ENCODE data around the gene P3H2.
"Not testable (repeated sequence)": the region's sequence is repeated elsewhere in the genome, so short reads cannot be mapped to it uniquely, and the experiment has no call there.

P3H2 gene

GRCh38 chr3:190076601-190077394, 43.9 kb downstream of the P3H2 start:
- ChIA-PET POLR2A (no interaction called here), CTCF (interaction anchor here (1.3 to 1.6 kb wide), 2 partner anchors 9 to 78 kb away, joined by 4 to 5 read pairs; no protein-coding TSS in a partner anchor)
- no peak for DNase-seq (ENCODE audit: extremely low spot score)
- TF ChIP-seq CTCF (IDR thresholded peaks at IDR 0.05; ENCODE audit: control extremely low read depth, extremely low read depth, low read depth, missing control alignments), result no peak

GRCh38 chr3:190076136-190076535, 44.6 kb downstream of the P3H2 start:
- CTCF ChIA-PET, result interaction anchor here (1.3 to 1.6 kb wide), 2 partner anchors 10 to 77 kb away, joined by 4 to 5 read pairs; no protein-coding TSS in a partner anchor
- POLR2A ChIA-PET, result no interaction called here
- DNase-seq (ENCODE audit: extremely low spot score), result no peak
- no peak for TF ChIP-seq CTCF (IDR thresholded peaks at IDR 0.05; ENCODE audit: control extremely low read depth, extremely low read depth, low read depth, missing control alignments)

GRCh38 chr3:190074817-190075216, 45.9 kb downstream of the P3H2 start:
- no peak for TF ChIP-seq CTCF (IDR thresholded peaks at IDR 0.05; ENCODE audit: control extremely low read depth, extremely low read depth, low read depth, missing control alignments)
- ChIA-PET CTCF (interaction anchor here (1.1 to 2.1 kb wide), 2 partner anchors 10 to 11 kb away, joined by 4 to 7 read pairs; no protein-coding TSS in a partner anchor), POLR2A (no interaction called here)
- DNase-seq (ENCODE audit: extremely low spot score), result no peak

- CTCF ChIA-PET, result interaction anchor here (0.6 to 2.1 kb wide), 5 partner anchors 10 to 46 kb away, joined by 3 to 7 read pairs (median 3); no protein-coding TSS in a partner anchor
- no peak for TF ChIP-seq CTCF (IDR thresholded peaks at IDR 0.05; ENCODE audit: control extremely low read depth, extremely low read depth, low read depth, missing control alignments)
- no peak for DNase-seq (ENCODE audit: extremely low spot score)
- POLR2A ChIA-PET, result no interaction called here
Observed at GRCh38 chr3:190073264-190074008, 47.3 kb downstream of the P3H2 start.

GRCh38 chr3:190072856-190073255, 47.8 kb downstream of the P3H2 start:
- ChIA-PET POLR2A (no interaction called here), CTCF (interaction anchor here (0.6 to 2.1 kb wide), 2 partner anchors 9 to 13 kb away, joined by 3 to 7 read pairs; no protein-coding TSS in a partner anchor)
- DNase-seq (ENCODE audit: extremely low spot score), result no peak
- TF ChIP-seq CTCF (IDR thresholded peaks at IDR 0.05; ENCODE audit: control extremely low read depth, extremely low read depth, low read depth, missing control alignments), result no peak

- POLR2A ChIA-PET; DNase-seq (ENCODE audit: extremely low spot score): not testable (repeated sequence)
- CTCF ChIA-PET, result interaction anchor here (1.1 kb wide), 1 partner anchor 15 kb away, joined by 4 read pairs; no protein-coding TSS in a partner anchor
Observed at GRCh38 chr3:190071921-190072320, 48.8 kb downstream of the P3H2 start.
